Measurements from ENCODE around the gene COA8.

COA8 gene

DNA sequence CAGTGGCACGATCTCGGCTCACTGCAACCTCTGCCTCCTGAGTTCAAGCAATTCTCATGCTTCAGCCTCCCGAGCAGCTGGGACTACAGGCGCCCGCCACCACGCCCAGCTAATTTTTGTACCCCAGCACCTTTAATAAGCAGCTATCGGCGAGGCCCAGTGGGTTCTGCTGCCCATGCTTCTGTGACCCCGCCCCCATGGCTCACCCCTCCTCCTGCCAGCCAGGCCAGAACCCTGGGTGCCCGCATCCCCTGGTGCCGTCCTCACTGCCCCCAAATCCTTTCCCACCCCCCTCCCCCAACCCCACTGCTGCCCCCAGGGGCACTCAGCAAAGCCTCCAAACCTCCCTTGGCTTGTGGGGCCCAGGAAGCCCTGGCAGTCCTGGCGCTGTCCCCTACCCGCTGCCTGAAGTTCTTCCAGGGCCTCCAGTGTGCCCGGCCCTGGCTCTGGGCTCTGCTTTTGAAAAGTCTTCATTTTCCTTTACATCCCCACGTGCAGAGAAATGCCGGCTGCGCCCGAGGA lies 14.8 kb upstream of the COA8 start:
- FAIRE-seq: no peak

DNA sequence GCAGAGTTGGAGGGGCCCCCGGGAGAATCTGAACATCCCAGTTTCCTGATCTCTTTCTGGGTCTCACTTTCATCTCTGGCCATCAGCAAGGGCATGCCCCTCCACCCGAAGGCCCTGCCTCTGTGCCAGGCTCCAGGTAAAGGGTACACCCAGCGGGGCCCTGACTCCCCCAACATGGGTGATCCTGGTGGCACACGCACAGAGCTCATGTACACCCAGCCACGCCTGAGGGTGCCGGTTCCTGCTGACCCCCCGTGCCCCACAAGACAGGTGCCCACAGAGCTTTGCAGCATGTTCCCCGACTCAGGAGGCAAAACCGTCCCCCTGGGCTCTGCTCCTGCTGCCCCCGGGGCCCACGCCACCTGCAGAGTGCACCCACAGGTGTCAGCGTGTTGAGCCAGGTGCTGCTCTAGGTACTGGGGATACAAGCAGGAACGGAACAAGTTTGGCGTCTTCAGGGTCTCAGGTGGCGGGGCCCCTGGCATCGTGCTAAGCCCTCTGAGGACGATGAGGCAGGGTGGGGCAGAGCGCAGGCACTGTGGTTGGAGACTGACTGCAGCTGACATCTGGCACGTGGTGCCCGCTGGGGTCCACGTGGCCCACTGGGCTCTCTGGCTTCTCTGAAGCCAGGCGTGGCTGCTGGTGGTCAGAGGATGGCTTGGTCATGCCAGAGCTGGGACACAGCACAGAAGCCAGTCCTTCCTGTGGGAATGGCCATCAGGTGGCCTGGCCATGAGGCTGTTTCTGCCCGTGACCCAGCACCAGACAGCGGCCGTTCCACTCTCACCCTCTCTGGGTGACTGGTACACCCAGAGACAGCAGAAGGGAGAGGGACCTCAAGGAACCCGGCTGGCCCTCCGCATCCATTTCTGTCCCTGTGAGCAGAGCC lies 14.1 kb upstream of the COA8 start:
- no peak for DNase-seq (ENCODE audit: insufficient read length)
- no peak for FAIRE-seq

More for the DNA sequence above, 14.8 kb upstream of the COA8 start:
- DNase-seq (ENCODE audit: insufficient read length): no peak
- TF ChIP-seq POLR2AphosphoS5 (IDR thresholded peaks at IDR 0.05; ENCODE audit: low read depth, low read length): no peak
- no peak for TF ChIP-seq TAF1 (IDR thresholded peaks at IDR 0.05; ENCODE audit: borderline replicate concordance, low read depth, low read length)
- TF ChIP-seq POLR2A (IDR thresholded peaks at IDR 0.05; ENCODE audit: low read depth, low read length): no peak

DNA sequence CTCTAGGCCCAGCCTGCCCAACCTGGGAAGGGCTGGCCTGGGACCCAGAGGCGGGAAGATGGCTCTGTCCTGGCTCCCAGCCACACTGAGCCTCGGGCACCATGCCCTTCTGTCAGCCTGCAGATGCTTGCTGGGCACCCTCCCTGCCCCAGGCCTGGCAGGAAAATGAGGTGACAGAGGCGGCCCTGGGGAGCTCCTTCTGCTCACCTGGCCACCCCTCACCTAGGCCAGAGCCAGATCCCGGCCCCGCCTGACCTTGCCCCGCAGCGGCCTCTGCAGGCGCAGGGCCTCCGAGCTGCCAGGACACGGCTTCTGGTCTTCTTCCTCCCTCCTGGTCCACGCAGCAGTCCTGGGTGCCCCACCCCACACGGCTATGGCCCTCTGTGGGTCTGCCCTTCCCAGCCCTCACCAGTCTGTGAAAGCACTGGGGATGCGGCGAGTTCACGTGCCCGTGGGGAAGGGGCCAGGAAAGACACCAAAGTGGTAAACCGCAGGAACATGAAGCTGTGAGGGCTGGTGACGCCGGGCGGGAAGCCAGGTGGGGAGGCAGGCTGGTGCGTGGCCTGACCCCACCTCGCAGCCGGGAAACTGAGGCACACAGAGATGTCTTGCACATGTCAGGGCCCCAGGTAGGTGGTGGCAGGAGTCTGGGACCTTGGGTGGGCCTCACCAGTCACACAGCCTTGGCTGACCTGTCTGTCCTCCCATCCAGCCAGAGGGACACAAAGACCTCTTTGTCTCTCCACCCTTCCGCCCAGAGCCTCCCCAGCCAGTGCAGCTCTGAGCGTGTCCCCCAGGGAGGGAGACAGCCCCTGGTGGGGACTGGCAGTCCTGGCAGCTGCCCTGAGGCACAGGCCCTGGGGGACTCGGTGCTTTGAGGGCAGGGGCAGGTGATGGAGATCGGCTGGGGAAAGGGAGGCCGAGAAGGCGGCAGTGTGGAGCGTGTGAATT lies 13.1 kb upstream of the COA8 start:
- peak; percentile 24 for DNase-seq (ENCODE audit: insufficient read length)
- TF ChIP-seq POLR2AphosphoS5 (IDR thresholded peaks at IDR 0.05; ENCODE audit: low read depth, low read length) (no peak), TAF1 (IDR thresholded peaks at IDR 0.05; ENCODE audit: borderline replicate concordance, low read depth, low read length) (no peak), POLR2A (IDR thresholded peaks at IDR 0.05; ENCODE audit: low read depth, low read length) (no peak)
- FAIRE-seq: no peak

More for the DNA sequence above, 14.1 kb upstream of the COA8 start:
- TF ChIP-seq POLR2AphosphoS5 (IDR thresholded peaks at IDR 0.05; ENCODE audit: low read depth, low read length): no peak
- TF ChIP-seq POLR2A (IDR thresholded peaks at IDR 0.05; ENCODE audit: low read depth, low read length): no peak
- TF ChIP-seq TAF1 (IDR thresholded peaks at IDR 0.05; ENCODE audit: borderline replicate concordance, low read depth, low read length): no peak

DNA sequence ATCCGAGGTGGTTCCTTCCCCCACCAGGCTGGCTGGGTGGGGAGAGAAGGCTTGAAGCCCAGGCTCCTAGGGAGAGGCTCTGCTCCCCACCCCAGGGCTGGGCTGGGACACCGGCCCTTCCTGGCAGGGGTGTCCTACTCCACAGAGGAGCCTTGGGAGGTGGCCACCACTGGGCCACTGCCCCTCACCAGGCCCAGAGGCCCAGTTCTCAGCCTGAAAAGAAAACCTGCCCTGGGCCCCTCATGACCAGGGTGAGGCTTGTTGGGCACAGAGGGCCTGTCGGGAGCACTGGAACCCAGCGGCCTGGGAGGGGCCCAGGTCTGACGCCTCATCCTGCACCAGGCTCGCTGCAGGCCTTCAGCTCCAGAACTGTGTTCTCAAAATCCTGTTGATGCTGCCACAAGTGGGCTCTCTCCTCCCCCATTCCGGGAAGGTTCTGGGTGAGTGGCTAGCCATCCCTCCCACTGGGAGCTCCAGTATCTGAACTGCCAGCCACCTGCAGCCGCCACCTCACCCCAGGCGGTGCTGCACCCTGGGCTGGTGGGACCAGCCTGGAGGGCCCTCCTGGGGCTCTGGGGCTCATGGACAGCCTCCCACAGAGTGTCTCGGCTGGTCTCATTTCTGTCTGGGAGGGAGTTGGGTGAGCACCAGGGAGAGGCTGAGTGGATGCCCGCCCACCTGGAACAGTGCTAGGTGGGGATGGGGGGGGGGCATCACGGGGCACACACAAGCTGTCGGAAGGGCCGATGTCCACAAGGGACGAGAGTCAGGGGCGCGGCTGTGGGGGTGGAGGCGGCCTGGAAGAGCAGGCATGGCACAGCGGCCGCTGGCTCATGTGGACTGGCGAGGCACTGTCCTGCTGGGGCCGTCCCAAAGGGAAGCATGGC lies 12.1 kb upstream of the COA8 start:
- no peak for FAIRE-seq
- DNase-seq (ENCODE audit: insufficient read length): peak; percentile 25
- no peak for TF ChIP-seq POLR2AphosphoS5 (IDR thresholded peaks at IDR 0.05; ENCODE audit: low read depth, low read length)
- TF ChIP-seq POLR2A (IDR thresholded peaks at IDR 0.05; ENCODE audit: low read depth, low read length): no peak
- no peak for TF ChIP-seq TAF1 (IDR thresholded peaks at IDR 0.05; ENCODE audit: borderline replicate concordance, low read depth, low read length)

DNA sequence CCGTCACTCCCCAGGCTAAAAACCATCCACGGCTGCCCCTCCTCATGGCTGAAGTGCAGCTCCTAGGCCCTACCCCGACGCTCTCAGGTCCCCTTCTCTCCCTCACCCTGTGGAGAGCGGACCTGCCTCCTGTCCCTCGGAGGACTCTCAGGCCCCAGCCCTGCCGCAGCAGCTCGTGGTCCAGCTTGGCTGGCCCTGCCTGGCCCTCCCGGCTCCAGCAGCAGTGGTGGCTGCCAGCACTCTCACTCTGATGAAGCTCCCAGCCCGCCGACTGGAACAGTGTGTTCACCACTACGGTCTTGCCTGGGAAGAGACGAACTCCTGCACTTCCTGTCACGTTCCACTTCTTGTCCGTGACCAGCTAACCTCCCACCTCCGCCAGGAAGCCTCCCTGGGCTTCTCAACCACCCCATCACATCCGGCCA lies 11.4 kb upstream of the COA8 start:
- DNase-seq (ENCODE audit: insufficient read length): no peak
- FAIRE-seq: no peak
- no peak for TF ChIP-seq POLR2A (IDR thresholded peaks at IDR 0.05; ENCODE audit: low read depth, low read length)
- TF ChIP-seq POLR2AphosphoS5 (IDR thresholded peaks at IDR 0.05; ENCODE audit: low read depth, low read length): no peak
- no peak for TF ChIP-seq TAF1 (IDR thresholded peaks at IDR 0.05; ENCODE audit: borderline replicate concordance, low read depth, low read length)

- no peak for TF ChIP-seq POLR2AphosphoS5 (IDR thresholded peaks at IDR 0.05; ENCODE audit: low read depth, low read length)
- no peak for TF ChIP-seq TAF1 (IDR thresholded peaks at IDR 0.05; ENCODE audit: borderline replicate concordance, low read depth, low read length)
- TF ChIP-seq POLR2A (IDR thresholded peaks at IDR 0.05; ENCODE audit: low read depth, low read length): no peak
- FAIRE-seq: no peak
- DNase-seq (ENCODE audit: insufficient read length): no peak
These were observed 10.5 kb upstream of the COA8 start for GRCh38 chr14:103552011-103552845.

- no peak for DNase-seq (ENCODE audit: insufficient read length)
- FAIRE-seq: no peak
- TF ChIP-seq TAF1 (IDR thresholded peaks at IDR 0.05; ENCODE audit: borderline replicate concordance, low read depth, low read length) (no peak), POLR2A (IDR thresholded peaks at IDR 0.05; ENCODE audit: low read depth, low read length) (no peak), POLR2AphosphoS5 (IDR thresholded peaks at IDR 0.05; ENCODE audit: low read depth, low read length) (no peak)
These were observed 9.9 kb upstream of the COA8 start for GRCh38 chr14:103552846-103553210.

DNA sequence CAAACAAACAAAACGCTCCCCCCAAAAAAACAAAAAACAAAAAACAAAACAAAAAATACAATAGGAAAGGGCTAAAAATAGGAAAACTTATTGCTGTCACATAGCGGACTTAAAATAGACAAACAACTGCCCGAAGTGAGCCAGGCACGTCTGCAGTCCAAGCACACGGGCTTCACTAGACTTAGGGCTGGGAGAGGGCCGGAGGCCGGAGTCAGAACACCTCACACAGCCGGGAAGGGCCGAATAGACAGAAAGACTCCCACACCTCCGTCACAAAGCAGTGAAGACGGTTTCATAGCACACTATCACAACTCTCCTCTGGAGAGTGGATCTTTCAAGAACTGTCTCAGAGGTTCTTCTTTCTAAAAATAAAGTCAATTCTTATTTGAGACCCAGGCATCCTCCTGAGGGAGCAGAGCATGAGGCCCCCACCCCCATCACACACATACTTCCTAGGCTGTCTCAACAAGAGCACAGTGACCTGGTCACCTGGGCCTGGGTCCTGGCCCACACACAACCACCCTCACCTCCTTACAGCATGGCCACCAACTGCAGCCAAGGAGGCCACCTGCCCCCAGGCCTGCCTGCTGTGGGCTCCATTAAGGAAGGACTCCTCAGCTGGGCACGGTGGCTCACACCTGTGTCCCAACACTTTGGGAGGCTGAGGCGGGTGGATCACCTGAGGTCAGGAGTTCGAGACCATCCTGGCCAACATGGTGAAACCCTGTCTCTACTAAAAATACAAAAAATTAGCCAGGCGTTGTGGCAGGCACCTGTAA lies 7.0 kb upstream of the COA8 start:
- no peak for DNase-seq (ENCODE audit: insufficient read length)
- 0 out of 2 replicates have a peak, but pooled peaks have one; percentile 11 for TF ChIP-seq POLR2AphosphoS5 (IDR thresholded peaks at IDR 0.05; ENCODE audit: low read depth, low read length)
- TF ChIP-seq TAF1 (IDR thresholded peaks at IDR 0.05; ENCODE audit: borderline replicate concordance, low read depth, low read length): no peak
- TF ChIP-seq POLR2A (IDR thresholded peaks at IDR 0.05; ENCODE audit: low read depth, low read length): no peak
- FAIRE-seq: no peak
